IMR-90 (cell line): Measurements from ENCODE around the gene CCL4L2. TPM values are rescaled to one million over a fixed set of nuclear protein-coding genes. Genes with fewer than 3 reads are reported as not detected.
"Not testable (repeated sequence)": the region's sequence is repeated elsewhere in the genome, so short reads cannot be mapped to it uniquely, and the experiment has no call there.

Experiments
- ATAC-seq: fragments of 200-7000 bp; cut with Tn5 transposase; 2 replicates; pipeline ENCODE4 v1.9.1; 2020; ENCODE audit warnings: low read depth, mild to moderate bottlenecking, moderate library complexity
- BruUV-seq: library from RNA; stranded (reverse); fragments of 400-500 nt; replicated peaks from 2 replicates; lab custom pipeline; 2021; lab: Mats Ljungman, UMichigan
- CTCF ChIA-PET: fragments of 300-600 bp; formaldehyde crosslinking; extraction: SDS; loops from one replicate; lab custom pipeline; 2021; ENCODE audit warnings: antibody characterized with exemption; lab: Yijun Ruan, JAX
- POLR2A ChIA-PET: fragments of 300-600 bp; sonication (Branson Sonifier 250); formaldehyde crosslinking; loops from one replicate; lab custom pipeline; 2022; ENCODE audit warnings: antibody characterized with exemption; ENCODE audit not compliant: unreplicated experiment; lab: Charles Lee
- DNase-seq: peaks from one replicate; pipeline ENCODE4 v3.0.0; 2013
- H2AFZ ChIP-seq: replicated peaks from 2 replicates; pipeline ENCODE3; 2013; ENCODE audit warnings: low read length, mild to moderate bottlenecking; ENCODE audit not compliant: poor library complexity
- H2AK5ac ChIP-seq: 2 replicates; pipeline ENCODE4 v1.6.1; 2013; ENCODE audit warnings: low read depth, low read length, inconsistent platforms
- H2AK9ac ChIP-seq: replicated peaks from 2 replicates; pipeline ENCODE3; 2013; ENCODE audit warnings: mild to moderate bottlenecking, low read depth, low read length, moderate library complexity; ENCODE audit not compliant: poor library complexity
- H2BK120ac ChIP-seq: 2 replicates; pipeline ENCODE4 v1.6.1; 2013; ENCODE audit warnings: low read depth, low read length, inconsistent platforms
- H2BK15ac ChIP-seq: 3 replicates; pipeline ENCODE4 v1.6.1; 2013; ENCODE audit warnings: low read depth, low read length, inconsistent platforms
- H2BK20ac ChIP-seq: 2 replicates; pipeline ENCODE4 v1.6.1; 2013; ENCODE audit warnings: low read depth, mild to moderate bottlenecking, inconsistent platforms, low read length, moderate library complexity
- H2BK5ac ChIP-seq: 2 replicates; pipeline ENCODE4 v1.6.1; 2013; ENCODE audit warnings: mild to moderate bottlenecking, low read depth, low read length, inconsistent platforms; ENCODE audit not compliant: poor library complexity, severe bottlenecking
- H3K14ac ChIP-seq: replicated peaks from 2 replicates; pipeline ENCODE4 v1.6.1; 2013; ENCODE audit warnings: low read depth, low read length, inconsistent platforms
- H3K18ac ChIP-seq: 2 replicates; pipeline ENCODE4 v1.6.1; 2013; ENCODE audit warnings: low read depth, low read length, control low read depth
- H3K23ac ChIP-seq: 2 replicates; pipeline ENCODE4 v1.6.1; 2013; ENCODE audit warnings: low read depth, low read length, inconsistent platforms
- H3K27ac ChIP-seq: 2 replicates; pipeline ENCODE4 v1.5.1; 2013; ENCODE audit warnings: mild to moderate bottlenecking, control low read depth, low read length; ENCODE audit not compliant: insufficient read depth
- H3K27me3 ChIP-seq: 2 replicates; pipeline ENCODE4 v1.6.1; 2013; ENCODE audit warnings: low read length; ENCODE audit not compliant: control insufficient read depth, insufficient read depth
- H3K36me3 ChIP-seq: 2 replicates; pipeline ENCODE4 v1.6.1; 2013; ENCODE audit warnings: low read length, mixed read lengths; ENCODE audit not compliant: control insufficient read depth, insufficient read depth
- H3K4ac ChIP-seq: 2 replicates; pipeline ENCODE4 v1.6.1; 2013; ENCODE audit warnings: low read depth, low read length, inconsistent platforms
- H3K4me1 ChIP-seq: 2 replicates; pipeline ENCODE4 v1.6.1; 2013; ENCODE audit warnings: low read length, mixed read lengths; ENCODE audit not compliant: control insufficient read depth, insufficient read depth
- H3K4me2 ChIP-seq: 2 replicates; pipeline ENCODE4 v1.6.1; 2013; ENCODE audit warnings: low read depth, mild to moderate bottlenecking, control low read depth, low read length, moderate library complexity
- H3K4me3 ChIP-seq: 2 replicates; pipeline ENCODE4 v1.5.1; 2013; ENCODE audit warnings: low read depth, mild to moderate bottlenecking, control low read depth, low read length, moderate library complexity; ENCODE audit not compliant: insufficient read depth
- H3K56ac ChIP-seq: 2 replicates; pipeline ENCODE4 v1.6.1; 2013; ENCODE audit warnings: low read length, inconsistent platforms; ENCODE audit not compliant: insufficient read depth; ENCODE audit errors: extremely low read depth
- H3K79me1 ChIP-seq, 2 experiments: 2 replicates each; pipeline ENCODE4 v1.6.1; 2013; ENCODE audit warnings: low read length in 2 of 2, inconsistent platforms in 1 of 2, low read depth in 1 of 2
- H3K9ac ChIP-seq: 2 replicates; pipeline ENCODE4 v1.6.1; 2013; ENCODE audit warnings: low read depth, low read length, control low read depth
- H3K9me1 ChIP-seq: 2 replicates; pipeline ENCODE4 v1.6.1; 2013; ENCODE audit warnings: low read length, inconsistent platforms; ENCODE audit not compliant: insufficient read depth
- H3K9me3 ChIP-seq: 2 replicates; pipeline ENCODE4 v1.6.1; 2013; ENCODE audit warnings: low read length; ENCODE audit not compliant: control insufficient read depth, insufficient read depth
- H4K20me1 ChIP-seq: 2 replicates; pipeline ENCODE4 v1.6.1; 2013; ENCODE audit warnings: low read length, inconsistent platforms; ENCODE audit not compliant: insufficient read depth
- H4K5ac ChIP-seq: 2 replicates; pipeline ENCODE4 v1.6.1; 2013; ENCODE audit warnings: mild to moderate bottlenecking, low read depth, low read length, control low read depth
- H4K8ac ChIP-seq, 2 experiments: 2 replicates each; pipeline ENCODE4 v1.6.1; 2013; ENCODE audit warnings: low read depth in 2 of 2, low read length in 2 of 2, control low read depth in 1 of 2, inconsistent platforms in 1 of 2
- H4K91ac ChIP-seq: 2 replicates; pipeline ENCODE4 v1.6.1; 2013; ENCODE audit warnings: low read depth, low read length, inconsistent platforms; ENCODE audit not compliant: insufficient read depth
- WGBS, 2 experiments: methylation state at CpG; one replicate each; pipeline versions ENCODE4 v1.1.5 to v1.1.7; 2013; ENCODE audit warnings: missing lambda C conversion rate in 2 of 2; ENCODE audit not compliant: insufficient read length in 1 of 2; ENCODE audit errors: extremely low coverage in 2 of 2; 5-methylcytosine and 5-hydroxymethylcytosine counted together
- dilution Hi-C: fragments of 300-500 bp; cut with HindIII; formaldehyde crosslinking; loops from one replicate; pipeline ENCODE4 v1.14.3; 2018; ENCODE audit warnings: low sequenced_read_pairs; ENCODE audit not compliant: unreplicated experiment
- in situ Hi-C: fragments of 300-500 bp; cut with MboI; formaldehyde crosslinking; loops from 3 replicates; pipeline ENCODE4 v1.14.3; 2019; ENCODE audit warnings: low sequenced_read_pairs, inconsistent platforms, mixed read lengths
- intact Hi-C: fragments of 100-400 bp; cut with micrococcal nuclease; formaldehyde crosslinking; loops from 2 replicates; pipeline ENCODE4 v1.10.0; 2022
- polyA plus RNA-seq, 3 experiments: library from polyadenylated mRNA; depleted of rRNA; stranded (reverse); fragments of >200 nt; gene quantifications; 2 replicates each; pipeline ENCODE4 v1.2.3, GENCODE V29; 2012; ENCODE audit warnings: low replicate concordance in 1 of 3
- total RNA-seq: library from RNA; depleted of rRNA; stranded (reverse); fragments of >200 nt; gene quantifications from 2 replicates; pipeline ENCODE4 v1.2.3, GENCODE V29; 2012

Gene CCL4L2
- total and polyA plus RNA-seq, 2 of the 4 experiments (the other 2 are of a cell fraction), result not detected

GRCh38 chr17:36186810-36187763 lies 23.8 kb upstream of the CCL4L2 start:
- H3K36me3 ChIP-seq, DNase-seq, H3K4me2 ChIP-seq, CTCF ChIA-PET, H3K23ac ChIP-seq, H2AK5ac ChIP-seq, in situ Hi-C loops, H3K27me3 ChIP-seq, H3K14ac ChIP-seq, H2AFZ ChIP-seq, H3K9me1 ChIP-seq, H3K79me1 ChIP-seq, H2AK9ac ChIP-seq, ATAC-seq, H4K5ac ChIP-seq, H4K91ac ChIP-seq, H3K56ac ChIP-seq, POLR2A ChIA-PET, H3K9me3 ChIP-seq, intact Hi-C loops, H3K4me3 ChIP-seq, dilution Hi-C loops, H3K27ac ChIP-seq, H2BK120ac ChIP-seq, H3K4me1 ChIP-seq, H2BK5ac ChIP-seq, H3K18ac ChIP-seq, H2BK15ac ChIP-seq, H4K8ac ChIP-seq, H3K4ac ChIP-seq, H3K9ac ChIP-seq, BruUV-seq, H2BK20ac ChIP-seq, H4K20me1 ChIP-seq: not testable (repeated sequence)
- 69% methylated on average over 6 of the region's 13 CpGs; no CpG with 5 or more reads in 1 of the 2 experiments for WGBS, 2 experiments

DNA sequence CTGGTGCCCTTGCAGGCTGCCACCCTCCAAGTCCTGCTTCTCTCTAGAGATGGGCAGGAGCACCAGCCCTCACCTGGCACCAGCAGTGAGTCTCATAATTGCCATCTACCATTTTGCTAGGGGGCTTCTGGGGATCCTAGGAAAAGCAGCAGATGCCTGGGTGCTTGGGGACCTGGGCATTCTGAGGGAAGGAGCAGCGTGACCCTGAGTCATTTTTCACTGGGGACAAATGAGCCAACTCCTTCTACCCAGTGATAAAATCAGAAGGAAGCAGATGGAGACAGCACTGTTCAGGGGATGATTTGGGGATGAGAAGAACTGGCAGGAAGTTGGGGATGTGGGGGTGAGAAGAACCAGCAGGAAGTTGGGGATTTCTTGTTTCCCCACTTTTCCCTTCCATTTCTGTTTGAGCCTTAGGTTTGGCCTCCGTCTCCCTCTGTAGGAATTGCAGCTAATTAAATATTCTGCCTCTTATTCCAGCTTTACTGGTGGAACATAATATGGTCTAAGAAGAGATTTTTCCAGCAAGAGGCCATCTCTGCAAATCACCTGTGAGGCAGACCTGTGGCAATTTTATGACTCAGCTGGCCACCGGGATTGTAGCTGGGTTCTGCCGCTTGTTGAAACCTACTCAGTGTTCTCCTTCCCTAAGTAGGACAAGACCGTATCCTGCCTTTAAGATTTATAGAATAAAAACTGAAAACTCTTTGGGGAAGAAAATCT lies 22.8 kb upstream of the CCL4L2 start:
- H4K8ac ChIP-seq, H4K5ac ChIP-seq, H2AFZ ChIP-seq, DNase-seq, H3K9me3 ChIP-seq, H2AK9ac ChIP-seq, H3K9ac ChIP-seq, H3K9me1 ChIP-seq, H3K18ac ChIP-seq, H3K79me1 ChIP-seq, H3K23ac ChIP-seq, H3K56ac ChIP-seq, ATAC-seq, H3K14ac ChIP-seq, dilution Hi-C loops, in situ Hi-C loops, H2BK120ac ChIP-seq, H2BK5ac ChIP-seq, H3K36me3 ChIP-seq, H4K20me1 ChIP-seq, intact Hi-C loops, BruUV-seq, H3K27ac ChIP-seq, H2AK5ac ChIP-seq, H2BK20ac ChIP-seq, POLR2A ChIA-PET, CTCF ChIA-PET, H4K91ac ChIP-seq, H3K4me3 ChIP-seq, H3K27me3 ChIP-seq, H3K4ac ChIP-seq, H3K4me2 ChIP-seq, H3K4me1 ChIP-seq, H2BK15ac ChIP-seq: not testable (repeated sequence)
- no CpG with 5 or more reads among the region's 5 CpGs for WGBS, 2 experiments
